Mononuclear cell (primary cell): ENCODE results near the gene TMEM143. TPM values are rescaled to one million over a fixed set of nuclear protein-coding genes. Genes with fewer than 3 reads are reported as not detected.

Experiments used
- H3K27me3 ChIP-seq: 2 replicates; pipeline ENCODE4 v1.6.0; 2011; ENCODE audit warnings: low read length, control low read depth; ENCODE audit not compliant: insufficient read depth
- H3K4me1 ChIP-seq: 2 replicates; pipeline ENCODE4 v1.5.1; 2011; ENCODE audit warnings: mild to moderate bottlenecking, low read length, control low read depth; ENCODE audit not compliant: insufficient read depth
- H3K4me3 ChIP-seq: 2 replicates; pipeline ENCODE4 v1.5.1; 2011; ENCODE audit warnings: mild to moderate bottlenecking, low read length, moderate library complexity
- H3K9me3 ChIP-seq: 2 replicates; pipeline ENCODE4 v1.5.1; 2011; ENCODE audit warnings: low read depth, mild to moderate bottlenecking, control low read depth, low read length
- total RNA-seq: library from RNA; depleted of rRNA; stranded (reverse); fragments of >200 nt; gene quantifications from one replicate; pipeline ENCODE4 v1.2.3, GENCODE V29; 2012

TMEM143 gene
- 3.4 TPM for total RNA-seq

- H3K9me3 ChIP-seq = no peaks in the 10 kb centered on the region
- H3K4me3 ChIP-seq = peak within 1 kb of the TSS; percentile 58
- no peaks in the 10 kb centered on the region for H3K27me3 ChIP-seq
- peaks cover 17% of the 10 kb centered on the region for H3K4me1 ChIP-seq
These were observed at the start of gene TMEM143, which contains the start of gene SYNGR4 for GRCh38 chr19:48363810-48364597. TMEM143 (minus strand) TSS chr19:48363940; CDS start chr19:48363920, 20 bp downstream. SYNGR4 (plus strand) TSS chr19:48364367; CDS start chr19:48365843, 1,476 bp downstream.

DNA sequence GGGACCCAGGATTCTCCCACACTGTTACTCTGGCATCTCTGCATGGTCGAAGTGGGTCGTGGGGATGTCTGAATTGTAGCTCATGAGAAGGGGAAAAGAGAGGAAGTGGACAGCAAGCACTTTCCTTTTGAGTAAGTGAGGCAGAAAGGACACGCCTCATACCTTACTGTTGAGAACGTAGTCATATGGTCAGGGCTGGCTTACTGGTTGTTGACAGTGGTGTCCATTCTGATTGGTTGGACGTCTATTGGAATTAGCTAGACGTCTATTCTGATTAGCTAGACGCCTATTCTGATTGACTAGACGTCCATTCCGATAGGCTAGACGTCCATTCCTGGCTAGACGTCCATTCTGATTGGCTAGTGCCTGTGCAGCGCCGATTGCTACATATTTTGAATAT, 42.1 kb upstream of the TMEM143 start:
- no peaks in the 10 kb centered on the region for H3K27me3 ChIP-seq
- H3K4me3 ChIP-seq = no peak overlapping the region
- no peaks in the 10 kb centered on the region for H3K9me3 ChIP-seq
- H3K4me1 ChIP-seq = peaks cover 5% of the 10 kb centered on the region

- no peak overlapping the region for H3K4me3 ChIP-seq
- H3K4me1 ChIP-seq = peaks cover 6% of the 10 kb centered on the region
- no peaks in the 10 kb centered on the region for H3K27me3 ChIP-seq
- H3K9me3 ChIP-seq = no peaks in the 10 kb centered on the region
These were observed 41.4 kb upstream of the TMEM143 start for GRCh38 chr19:48405010-48405659.

DNA sequence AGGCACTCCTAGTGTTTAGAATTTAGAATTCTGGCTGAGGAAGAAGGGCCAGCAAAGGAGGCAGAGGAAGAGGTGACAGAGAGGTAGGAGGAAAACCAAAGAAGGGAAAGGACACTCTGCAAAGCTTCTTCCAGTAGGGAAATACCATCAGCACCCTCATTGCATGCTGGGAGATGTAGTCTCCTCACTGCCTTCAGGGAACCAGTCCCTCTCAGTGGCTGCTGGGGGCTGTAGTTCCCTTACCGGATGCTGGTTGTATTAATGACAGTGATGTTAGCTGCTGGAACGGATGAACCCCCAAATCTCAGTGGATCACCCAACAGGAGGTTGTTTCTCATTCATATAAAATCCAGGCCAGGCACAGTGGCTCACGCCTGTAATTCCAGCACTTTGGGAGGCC, 39.9 kb upstream of the TMEM143 start:
- H3K4me3 ChIP-seq = no peak overlapping the region
- H3K27me3 ChIP-seq = no peaks in the 10 kb centered on the region
- no peaks in the 10 kb centered on the region for H3K9me3 ChIP-seq
- peaks cover 9% of the 10 kb centered on the region for H3K4me1 ChIP-seq

- no peaks in the 10 kb centered on the region for H3K9me3 ChIP-seq
- peaks cover 22% of the 10 kb centered on the region for H3K4me1 ChIP-seq
- H3K4me3 ChIP-seq = no peak overlapping the region
- peaks cover 13% of the 10 kb centered on the region for H3K27me3 ChIP-seq
These were observed 37.5 kb upstream of the TMEM143 start for GRCh38 chr19:48401287-48401686.

- H3K4me3 ChIP-seq = no peak overlapping the region
- no peaks in the 10 kb centered on the region for H3K9me3 ChIP-seq
- peaks cover 22% of the 10 kb centered on the region for H3K4me1 ChIP-seq
- peaks cover 24% of the 10 kb centered on the region for H3K27me3 ChIP-seq
These were observed 36.4 kb upstream of the TMEM143 start for GRCh38 chr19:48400018-48400742.

DNA sequence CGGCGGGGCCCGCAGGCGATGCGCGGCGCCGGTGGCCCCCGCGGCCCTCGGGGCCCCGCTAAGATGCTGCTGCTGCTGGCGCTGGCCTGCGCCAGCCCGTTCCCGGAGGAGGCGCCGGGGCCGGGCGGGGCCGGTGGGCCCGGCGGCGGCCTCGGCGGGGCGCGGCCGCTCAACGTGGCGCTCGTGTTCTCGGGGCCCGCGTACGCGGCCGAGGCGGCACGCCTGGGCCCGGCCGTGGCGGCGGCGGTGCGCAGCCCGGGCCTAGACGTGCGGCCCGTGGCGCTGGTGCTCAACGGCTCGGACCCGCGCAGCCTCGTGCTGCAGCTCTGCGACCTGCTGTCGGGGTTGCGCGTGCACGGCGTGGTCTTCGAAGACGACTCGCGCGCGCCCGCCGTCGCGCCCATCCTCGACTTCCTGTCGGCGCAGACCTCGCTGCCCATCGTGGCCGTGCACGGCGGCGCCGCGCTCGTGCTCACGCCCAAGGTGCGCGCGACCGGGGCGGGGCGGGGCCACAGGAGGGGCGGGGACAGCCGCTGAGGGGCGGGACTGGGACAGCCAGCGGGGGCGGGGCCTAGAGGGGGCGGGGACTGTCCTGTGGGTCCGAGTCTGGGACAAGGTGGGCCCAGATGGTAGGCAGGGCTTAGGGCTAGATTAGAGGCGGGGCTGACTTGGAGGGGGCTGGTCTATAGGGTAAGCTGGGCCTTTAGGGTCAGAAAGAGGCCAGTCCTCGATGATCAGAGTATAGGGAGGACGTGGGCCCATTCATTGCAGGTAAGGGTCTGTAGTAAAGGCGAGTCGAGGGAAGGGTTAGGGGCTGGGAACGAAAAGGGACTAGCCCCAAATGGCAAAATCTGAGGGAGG, 34.9 kb upstream of the TMEM143 start:
- H3K27me3 ChIP-seq = peaks cover 37% of the 10 kb centered on the region
- peak overlapping the region; percentile 33 for H3K4me3 ChIP-seq
- H3K4me1 ChIP-seq = peaks cover 33% of the 10 kb centered on the region
- H3K9me3 ChIP-seq = no peaks in the 10 kb centered on the region

DNA sequence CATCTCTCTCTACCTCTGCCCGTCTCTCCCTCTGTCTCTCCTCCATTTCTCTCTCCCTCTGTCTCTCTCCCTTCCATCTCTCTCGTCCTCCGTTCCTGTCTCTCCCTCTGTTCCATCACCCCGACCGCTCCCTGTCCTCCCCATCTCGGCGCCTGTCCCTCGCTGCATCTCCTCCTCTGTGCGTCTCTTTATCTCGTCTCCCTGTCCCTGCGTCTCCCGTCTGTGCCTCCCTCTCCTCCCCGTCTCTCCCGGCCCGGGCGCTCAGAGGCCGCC, 34.3 kb upstream of the TMEM143 start:
- Histone ChIP-seq H3K4me3 (peak overlapping the region; percentile 33), H3K4me1 (peaks cover 35% of the 10 kb centered on the region), H3K9me3 (no peaks in the 10 kb centered on the region), H3K27me3 (peaks cover 43% of the 10 kb centered on the region)

GRCh38 chr19:48397263-48398101, 33.7 kb upstream of the TMEM143 start:
- H3K4me3 ChIP-seq = peak overlapping the region; percentile 33
- H3K4me1 ChIP-seq = peaks cover 35% of the 10 kb centered on the region
- no peaks in the 10 kb centered on the region for H3K9me3 ChIP-seq
- H3K27me3 ChIP-seq = peaks cover 48% of the 10 kb centered on the region

DNA sequence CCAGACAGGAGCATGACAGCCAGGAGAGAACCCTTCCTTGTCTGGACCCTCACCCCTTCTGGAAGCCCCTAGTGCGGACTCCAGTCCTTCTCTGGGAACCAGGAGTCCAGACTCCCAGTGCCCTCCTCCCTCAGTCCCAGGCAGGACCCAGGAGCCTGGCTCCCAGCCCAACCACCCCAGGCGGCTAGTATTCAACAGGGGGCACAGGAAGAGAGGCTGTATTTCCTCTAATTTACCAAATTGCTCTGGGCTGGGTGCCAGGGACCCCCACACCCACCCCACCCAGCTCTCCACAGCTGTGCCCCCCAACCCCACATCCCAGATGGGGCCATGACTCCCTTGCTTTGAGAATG, 33.1 kb upstream of the TMEM143 start:
- peaks cover 36% of the 10 kb centered on the region for H3K4me1 ChIP-seq
- no peaks in the 10 kb centered on the region for H3K9me3 ChIP-seq
- H3K4me3 ChIP-seq = no peak overlapping the region
- H3K27me3 ChIP-seq = peaks cover 49% of the 10 kb centered on the region

DNA sequence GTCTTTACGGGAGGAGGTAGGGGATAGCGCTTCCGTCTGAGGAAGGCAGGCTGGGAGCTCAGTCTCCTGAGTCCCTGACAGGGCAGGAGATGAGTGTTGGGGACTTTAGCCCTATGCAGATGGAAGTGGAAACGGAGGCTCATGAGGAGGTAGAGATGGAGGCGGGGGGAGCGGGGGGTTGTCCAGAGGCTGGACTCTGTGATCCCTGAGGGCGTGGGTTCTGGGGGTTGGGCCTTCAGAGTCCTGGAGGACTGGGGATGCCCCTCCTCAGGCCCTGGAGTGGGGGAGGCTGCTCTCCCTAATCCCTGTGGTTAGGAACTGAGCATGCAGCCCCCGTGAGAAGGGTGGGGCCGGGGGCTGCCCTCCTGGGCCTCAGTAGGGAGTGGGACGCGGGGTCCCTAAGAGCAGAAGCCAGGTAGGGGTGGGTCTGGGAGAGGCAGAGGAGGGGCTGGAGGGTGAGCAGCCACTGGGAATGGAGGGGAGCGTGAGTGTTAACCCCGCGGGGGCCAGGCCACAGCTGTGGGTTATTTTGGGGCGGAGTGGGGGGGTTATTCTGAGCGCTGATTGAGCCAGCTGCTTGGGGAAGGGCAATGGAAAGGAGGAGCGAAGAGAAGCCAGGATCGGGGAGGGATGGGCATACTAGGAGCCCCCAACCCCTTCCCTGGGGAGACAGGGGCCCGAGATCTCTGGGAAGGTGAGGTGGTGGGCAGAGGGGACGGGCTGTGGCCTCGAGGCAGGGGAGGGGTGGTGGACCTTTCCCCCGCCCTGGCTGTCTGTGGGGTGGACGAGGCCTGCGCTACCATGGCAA, 32.5 kb upstream of the TMEM143 start:
- H3K4me3 ChIP-seq = no peak overlapping the region
- H3K27me3 ChIP-seq = peaks cover 49% of the 10 kb centered on the region
- no peaks in the 10 kb centered on the region for H3K9me3 ChIP-seq
- peaks cover 40% of the 10 kb centered on the region for H3K4me1 ChIP-seq

DNA sequence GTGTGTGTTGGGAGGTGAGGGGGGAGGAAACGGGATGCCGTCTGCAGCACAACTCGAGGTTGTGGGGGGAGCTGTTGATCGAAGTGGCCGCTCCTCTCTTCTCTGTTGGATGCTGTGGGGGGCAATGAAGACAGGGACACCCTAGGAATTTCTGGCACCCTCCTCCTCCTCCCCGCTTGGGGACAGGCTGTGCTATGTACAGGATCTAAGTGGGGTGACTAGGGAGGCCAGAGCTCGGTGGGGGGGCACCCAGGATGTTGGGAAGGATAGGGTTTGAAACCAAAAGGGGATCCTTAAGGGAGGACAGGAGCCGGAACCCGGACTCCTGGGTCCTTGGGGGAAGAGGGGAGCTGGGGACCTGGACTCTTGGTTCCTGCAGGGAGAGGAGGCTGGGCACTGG, 31.8 kb upstream of the TMEM143 start:
- Histone ChIP-seq H3K27me3 (peaks cover 49% of the 10 kb centered on the region), H3K4me3 (no peak overlapping the region), H3K9me3 (no peaks in the 10 kb centered on the region), H3K4me1 (peaks cover 41% of the 10 kb centered on the region)

- peaks cover 49% of the 10 kb centered on the region for H3K27me3 ChIP-seq
- H3K4me1 ChIP-seq = peaks cover 43% of the 10 kb centered on the region
- H3K9me3 ChIP-seq = no peaks in the 10 kb centered on the region
- no peak overlapping the region for H3K4me3 ChIP-seq
These were observed 31.4 kb upstream of the TMEM143 start for GRCh38 chr19:48395170-48395455.
